Heart left ventricle (tissue), 16 donors: ENCODE data around the gene DDX54. TPM values are rescaled to one million over a fixed set of nuclear protein-coding genes. Genes with fewer than 3 reads are reported as not detected.
A peak's percentile ranks its signal among the peaks of the same experiment; 100 is the strongest.

Source experiments
- ATAC-seq, 4 donors: fragments of 200-7000 bp; cut with Tn5 transposase; one replicate each; pipeline ENCODE4 v1.9.1; 2020 to 2022; ENCODE audit warnings: moderate library complexity in 4 of 4, mild to moderate bottlenecking in 3 of 4, moderate number of reproducible peaks in 1 of 4
- DNase-seq, 5 donors: peaks; one replicate each; pipeline ENCODE4 v3.0.0-alpha.2; 2020
- H3K27ac ChIP-seq, 12 donors: fragments of 200-600 bp; sonication (generic) in 4 of 12; one replicate each; pipeline versions ENCODE4 v1.5.0 to v1.8.0; 2016 to 2022; ENCODE audit warnings: mild to moderate bottlenecking in 2 of 12
- H3K27me3 ChIP-seq, 9 donors: fragments of 200-600 bp; sonication (generic) in 2 of 9; one replicate each; pipeline versions ENCODE4 v1.5.1 to v1.8.0; 2016 to 2022; ENCODE audit warnings: mild to moderate bottlenecking in 3 of 9
- H3K36me3 ChIP-seq, 9 donors: fragments of 200-600 bp; sonication (generic) in 2 of 9; one replicate each; pipeline versions ENCODE4 v1.5.0 to v1.8.0; 2018 to 2022; ENCODE audit warnings: mild to moderate bottlenecking in 2 of 9
- H3K4me1 ChIP-seq, 12 donors: fragments of 200-600 bp; sonication (generic) in 4 of 12; one replicate each; pipeline versions ENCODE4 v1.5.0 to v1.8.0; 2016 to 2022; ENCODE audit warnings: mild to moderate bottlenecking in 3 of 12
- H3K4me3 ChIP-seq, 12 donors: fragments of 200-600 bp; sonication (generic) in 4 of 12; one replicate each; pipeline versions ENCODE4 v1.5.0 to v1.8.0; 2017 to 2022; ENCODE audit warnings: mild to moderate bottlenecking in 9 of 12, moderate library complexity in 4 of 12
- H3K9me3 ChIP-seq, 12 donors: fragments of 200-600 bp; sonication (generic) in 4 of 12; one replicate each; pipeline versions ENCODE4 v1.5.0 to v1.8.0; 2016 to 2022; ENCODE audit warnings: mild to moderate bottlenecking in 1 of 12
- CTCF ChIP-seq, 12 donors: fragments of 200-600 bp; sonication (generic) in 4 of 12; IDR thresholded peaks; one replicate each; pipeline versions ENCODE4 v1.5.0 to v1.8.0; 2018 to 2022; ENCODE audit warnings: antibody characterized with exemption in 12 of 12, mild to moderate bottlenecking in 5 of 12
- POLR2A ChIP-seq, 2 donors: fragments of 450-650 bp; IDR thresholded peaks; one replicate each; pipeline ENCODE4 v1.6.1; 2017; ENCODE audit warnings: antibody characterized with exemption in 2 of 2, mild to moderate bottlenecking in 2 of 2, moderate library complexity in 2 of 2
- WGBS, 4 donors: extraction: QIAGEN DNeasy Blood & Tissue Kit in 2 of 4; methylation state at CpG; one replicate each; pipeline versions ENCODE4 v1.1.5 to v1.1.7; 2013 to 2018; 5-methylcytosine and 5-hydroxymethylcytosine counted together
- intact Hi-C, 10 donors: fragments of 100-400 bp; cut with DNase I; formaldehyde crosslinking; loops; one replicate each; pipeline versions ENCODE4 v1.11.1 to v1.14.2; 2022
- polyA plus RNA-seq, 2 donors: library from polyadenylated mRNA; stranded (reverse); fragments of 200-250 nt; gene quantifications; one replicate each; pipeline ENCODE4 v1.2.3, GENCODE V29; 2013
- total RNA-seq, 9 donors: library from RNA; depleted of rRNA in 2 of 9; stranded (reverse); fragments of >200 nt in 2 of 9; fragmentation: NEBNext Ultra II Directional in 3 of 9; extraction: Animal tissue kit (Norgen Biotek cat#: 25700) in 3 of 9; gene quantifications; one replicate each; pipeline versions ENCODE4 v1.1.0 to v1.2.4, GENCODE V29; 2016 to 2023
- donor health status: ischemic (EF 13 %, LVEDD 7.1; RV severe dilation, severe dysfunction).
- donor health status: healthy with polysubstance abuse.
- donor health status: DM: no; HTN: yes; CAD: no.
- donor health status: DM: no; HTN: no; CAD: no.
- donor health status: ischemic (EF 25% LVEDD 6.9; RV normal size, moderate dysfunction).
- donor health status: ischemic (EF 25% LVEDD 5.7; RV mildly dilated, moderate dysfunction).
- donor health status: healthy.
- donor health status: DM: yes; HTN: yes; CAD: no.
- donor health status: ischemic (EF 35%, LVEDD 5.7; RV mildly dilated, moderate dysfunction).
- donor health status: nonischemic (EF 11% LVEDD 7.7; RV severe dilation, severe dysfunction).
- donor health status: DM: yes; HTN: yes; CAD: no.
- donor health status: PGD.
- donor health status: ischemic (EF 29% LVEDD 5.4; RV normal size, mild dysfunction).
- donor health status: nonischemic (EF 23%, LVEDD 6.1; RV moderate dilation, normal function).

The DDX54 gene
- total and polyA plus RNA-seq, 11 donors: 23.4 to 60.2 (median 38.2) TPM

GRCh38 chr12:113189361-113189760 is 4.1 kb upstream of the DDX54 start:
- DNase-seq (no peak), ATAC-seq (no peak)
- Histone ChIP-seq H3K4me1 (peaks cover 0 to 43% (median 23%) of the 10 kb centered on the region in 12 donors), H3K4me3 (no peak overlapping the region), H3K36me3 (peaks cover 0 to 41% (median 22%) of the 10 kb centered on the region in 9 donors), H3K9me3 (no peaks in the 10 kb centered on the region), H3K27ac (no peak overlapping the region), H3K27me3 (no peaks in the 10 kb centered on the region)
- TF ChIP-seq CTCF (IDR thresholded peaks at IDR 0.05) (no peak), POLR2A (IDR thresholded peaks at IDR 0.05) (no peak)
- intact Hi-C loops: loop anchor here in 1 of 10 donors (5.0 kb wide), 1 partner anchor 168 kb away; the partner anchor contains the start of gene PLBD2
- 86 to 97% (median 92%) methylated on average over 2 of the region's 2 CpGs for WGBS, 4 donors

- ATAC-seq: no peak
- Histone ChIP-seq H3K27ac (peak overlapping the region in 2 of 12 donors; percentile 95 to 96), H3K9me3 (no peaks in the 10 kb centered on the region), H3K4me3 (peak overlapping the region in 8 of 12 donors; percentile 73 to 99 (median 93)), H3K27me3 (no peaks in the 10 kb centered on the region), H3K4me1 (peaks cover 0 to 36% (median 21%) of the 10 kb centered on the region in 12 donors), H3K36me3 (peaks cover 0 to 36% (median 20%) of the 10 kb centered on the region in 9 donors)
- no peak for TF ChIP-seq CTCF (IDR thresholded peaks at IDR 0.05)
- TF ChIP-seq POLR2A (IDR thresholded peaks at IDR 0.05): no peak
- intact Hi-C loops: loop anchor here in 1 of 10 donors (5.0 kb wide), 1 partner anchor 171 kb away; the partner anchor contains the start of gene PLBD2
- no peak for DNase-seq
- 84 to 95% (median 87%) methylated on average over 15 to 16 of the region's 16 CpGs for WGBS, 4 donors
Measured at GRCh38 chr12:113186666-113187325, 1.5 kb upstream of the DDX54 start.

- peak overlapping the region in 9 of 12 donors; percentile 86 to 98 (median 95) for H3K27ac ChIP-seq
- ATAC-seq (no peak), DNase-seq (no peak)
- peak overlapping the region; percentile 73 to 100 (median 96) for H3K4me3 ChIP-seq
- intact Hi-C loops: loop anchor here in 1 of 10 donors (5.0 kb wide), 1 partner anchor 171 kb away; the partner anchor contains the start of gene PLBD2
- no peaks in the 10 kb centered on the region for H3K27me3 ChIP-seq
- no peak for TF ChIP-seq POLR2A (IDR thresholded peaks at IDR 0.05)
- peaks cover 0 to 28% (median 13%) of the 10 kb centered on the region in 9 donors for H3K36me3 ChIP-seq
- WGBS, 4 donors: 11 to 15% (median 12%) methylated on average over 11 of the region's 11 CpGs
- H3K4me1 ChIP-seq: peaks cover 0 to 33% (median 21%) of the 10 kb centered on the region in 12 donors
- no peaks in the 10 kb centered on the region for H3K9me3 ChIP-seq
Measured at GRCh38 chr12:113186033-113186365, 721 bp upstream of the DDX54 start.

GRCh38 chr12:113184900-113185179 is 438 bp downstream of the DDX54 start:
- DNase-seq (peak; percentile 89 to 94 (median 91)), ATAC-seq (peak; percentile 78 to 93 (median 92))
- Histone ChIP-seq H3K4me3 (peak overlapping the region; percentile 73 to 100 (median 96)), H3K36me3 (peaks cover 0 to 28% (median 20%) of the 10 kb centered on the region in 9 donors), H3K9me3 (no peaks in the 10 kb centered on the region), H3K27ac (peak overlapping the region; percentile 86 to 98 (median 95)), H3K4me1 (peaks cover 0 to 33% (median 21%) of the 10 kb centered on the region in 12 donors), H3K27me3 (no peaks in the 10 kb centered on the region)
- TF ChIP-seq CTCF (IDR thresholded peaks at IDR 0.05) (no peak), POLR2A (IDR thresholded peaks at IDR 0.05) (no peak)
- intact Hi-C loops: loop anchor here in 2 of 10 donors (1.0 to 5.0 kb wide), 2 partner anchors 36 to 172 kb away; partner anchors contain the start of genes PLBD2 (in 1 of the 2) and TPCN1 (in 1 of the 2)
- 0 to 1% (median 0%) methylated on average over 11 to 20 of the region's 20 CpGs for WGBS, 4 donors
